Neuronal stem cell (in vitro differentiated cells): Measurements from ENCODE around the gene SETDB1.
A peak's percentile ranks its signal among the peaks of the same experiment; 100 is the strongest.

ENCODE experiments used
- DNase-seq: peaks from one replicate; pipeline ENCODE4 v3.0.0-alpha.2; 2013; ENCODE audit warnings: low spot score
- H2AFZ ChIP-seq: one replicate; pipeline ENCODE4 v1.6.1; 2013; ENCODE audit warnings: mild to moderate bottlenecking, low read length, inconsistent platforms
- H2AK5ac ChIP-seq: 2 replicates; pipeline ENCODE4 v1.6.1; 2013; ENCODE audit warnings: low read depth, mild to moderate bottlenecking, inconsistent platforms, low read length, moderate library complexity, mixed read lengths
- H2BK120ac ChIP-seq: 2 replicates; pipeline ENCODE4 v1.6.1; 2013; ENCODE audit warnings: low read depth, mild to moderate bottlenecking, inconsistent platforms, low read length, moderate library complexity, mixed read lengths
- H2BK12ac ChIP-seq: one replicate; pipeline ENCODE4 v1.6.1; 2013; ENCODE audit warnings: low read length, inconsistent platforms
- H2BK15ac ChIP-seq: 2 replicates; pipeline ENCODE4 v1.6.1; 2013; ENCODE audit warnings: mild to moderate bottlenecking, low read length, inconsistent platforms, mixed read lengths
- H2BK5ac ChIP-seq: one replicate; pipeline ENCODE4 v1.6.1; 2013; ENCODE audit warnings: inconsistent platforms, mild to moderate bottlenecking, low read length, moderate library complexity
- H3K14ac ChIP-seq: one replicate; pipeline ENCODE4 v1.6.1; 2013; ENCODE audit warnings: low read length, inconsistent platforms
- H3K18ac ChIP-seq: 2 replicates; pipeline ENCODE4 v1.6.1; 2013; ENCODE audit warnings: low read length, inconsistent platforms
- H3K23ac ChIP-seq: 2 replicates; pipeline ENCODE4 v1.6.1; 2013; ENCODE audit warnings: low read depth, mild to moderate bottlenecking, mixed read lengths, low read length, inconsistent platforms; ENCODE audit not compliant: poor library complexity
- H3K27ac ChIP-seq: replicated peaks from 3 replicates; pipeline ENCODE4 v1.5.1; 2013; ENCODE audit warnings: low read length, inconsistent platforms
- H3K27me3 ChIP-seq, 3 experiments: 2 replicates each; pipeline ENCODE4 v1.6.1; 2013; ENCODE audit warnings: low read length in 3 of 3, mild to moderate bottlenecking in 2 of 3, inconsistent platforms in 1 of 3, low read depth in 1 of 3, mixed read lengths in 1 of 3, moderate library complexity in 1 of 3; ENCODE audit not compliant: control insufficient read depth in 3 of 3, insufficient read depth in 3 of 3
- H3K36me3 ChIP-seq, 2 donors: replicated peaks in 1 of 2; 2 replicates each; pipeline ENCODE4 v1.6.1; 2013; ENCODE audit warnings: low read length in 2 of 2; ENCODE audit not compliant: control insufficient read depth in 2 of 2, insufficient read depth in 2 of 2
- H3K4ac ChIP-seq: 2 replicates; pipeline ENCODE4 v1.6.1; 2013; ENCODE audit warnings: inconsistent platforms, mild to moderate bottlenecking, low read length, moderate library complexity
- H3K4me1 ChIP-seq, 2 donors: 1 replicate in 1 of 2; 2 replicates in 1 of 2; pipeline ENCODE4 v1.6.1; 2013; ENCODE audit warnings: low read length in 2 of 2, low read depth in 1 of 2; ENCODE audit not compliant: control insufficient read depth in 2 of 2, insufficient read depth in 1 of 2
- H3K4me2 ChIP-seq: one replicate; pipeline ENCODE4 v1.6.1; 2013; ENCODE audit warnings: mild to moderate bottlenecking, low read length, inconsistent platforms; ENCODE audit not compliant: insufficient read depth, poor library complexity, severe bottlenecking
- H3K4me3 ChIP-seq, 2 donors: 2 replicates each; pipeline ENCODE4 v1.5.1; 2013; ENCODE audit warnings: low read length in 2 of 2, mild to moderate bottlenecking in 2 of 2, inconsistent platforms in 1 of 2, moderate library complexity in 1 of 2
- H3K79me1 ChIP-seq: one replicate; pipeline ENCODE4 v1.6.1; 2013; ENCODE audit warnings: low read depth, mild to moderate bottlenecking, inconsistent platforms, low read length, moderate library complexity
- H3K9ac ChIP-seq: one replicate; pipeline ENCODE4 v1.6.1; 2013; ENCODE audit warnings: mild to moderate bottlenecking, low read depth, low read length, inconsistent platforms; ENCODE audit not compliant: poor library complexity
- H3K9me3 ChIP-seq, 2 donors: replicated peaks in 1 of 2; 2 replicates each; pipeline versions ENCODE3 to v1.6.1; 2013; ENCODE audit warnings: low read length in 2 of 2, mild to moderate bottlenecking in 2 of 2, inconsistent platforms in 1 of 2, low read depth in 1 of 2, mixed read lengths in 1 of 2, moderate library complexity in 1 of 2; ENCODE audit not compliant: control insufficient read depth in 2 of 2, insufficient read depth in 1 of 2
- H4K8ac ChIP-seq: one replicate; pipeline ENCODE4 v1.6.1; 2013; ENCODE audit warnings: low read depth, mild to moderate bottlenecking, inconsistent platforms, low read length, moderate library complexity
- H4K91ac ChIP-seq: one replicate; pipeline ENCODE4 v1.6.1; 2013; ENCODE audit warnings: low read length, low read depth, mild to moderate bottlenecking, inconsistent platforms; ENCODE audit not compliant: poor library complexity
- WGBS, 2 donors: extraction: QIAGEN DNeasy Blood & Tissue Kit; methylation state at CpG; one replicate each; pipeline ENCODE4 v1.1.7; 2013; ENCODE audit warnings: missing lambda C conversion rate in 2 of 2, mixed read lengths in 1 of 2; ENCODE audit not compliant: insufficient read length in 2 of 2, insufficient replicate concordance in 1 of 2; ENCODE audit errors: extremely low coverage in 2 of 2; 5-methylcytosine and 5-hydroxymethylcytosine counted together

SETDB1 gene

DNA sequence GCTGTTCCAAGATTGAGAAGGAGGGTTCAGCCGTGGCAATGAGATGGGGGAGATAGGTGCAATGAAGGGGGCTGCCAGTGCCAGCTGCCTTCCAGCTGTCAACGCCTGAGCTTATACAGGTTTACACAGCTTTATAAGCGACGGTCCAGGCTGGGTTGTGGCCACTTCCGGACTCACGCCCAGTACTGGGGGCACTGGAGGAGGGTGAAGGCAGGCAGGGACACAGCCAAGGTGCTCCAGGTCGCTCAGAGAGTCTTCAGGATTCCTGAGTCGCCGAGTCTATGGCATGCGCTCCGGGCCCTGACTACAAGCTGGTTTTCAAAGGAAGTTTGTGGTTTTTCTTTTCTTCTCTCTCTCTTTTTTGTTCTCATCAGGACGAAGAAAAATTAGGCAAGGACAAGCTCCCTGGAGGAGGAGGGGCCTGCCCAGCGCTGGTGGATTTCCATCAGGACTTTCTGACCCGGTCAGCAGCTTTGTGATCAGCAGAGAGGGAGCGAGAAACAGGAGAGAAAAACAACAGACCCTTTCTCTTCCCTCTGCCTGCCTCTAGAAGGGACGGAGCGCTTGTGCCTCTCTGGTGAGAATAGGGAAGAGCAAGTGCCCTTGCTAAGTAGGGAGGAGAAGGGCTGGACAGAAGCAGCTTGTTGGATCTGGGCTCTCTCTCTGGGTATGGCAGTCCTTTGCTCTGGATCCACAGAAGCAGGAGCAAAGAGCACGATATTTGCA is 80.3 kb downstream of the SETDB1 start, which contains the start of gene MINDY1:
TSS of gene MINDY1 (minus strand) at position 576 of the 726 bp plus-strand sequence. CDS start 4,285 bp downstream, outside the sequence.
- H3K79me1 ChIP-seq = no peaks in the 10 kb centered on the region
- H3K4ac ChIP-seq = no peak within 1 kb of the TSS
- H3K4me3 ChIP-seq = peak within 1 kb of the TSS; percentile 63 to 90
- no peak within 1 kb of the TSS for H2BK120ac ChIP-seq
- H3K18ac ChIP-seq = peak within 1 kb of the TSS; percentile 86
- WGBS, 2 donors = no CpG with 5 or more reads among the region's 18 CpGs
- no peak within 1 kb of the TSS for H2AK5ac ChIP-seq
- no peak within 1 kb of the TSS for H4K91ac ChIP-seq
- peaks cover 12 to 16% of the 10 kb centered on the region in 2 donors for H3K4me1 ChIP-seq
- peaks cover 0 to 6% of the 10 kb centered on the region in 2 donors for H3K36me3 ChIP-seq
- no peak within 1 kb of the TSS for H3K23ac ChIP-seq
- no peak within 1 kb of the TSS for H2BK15ac ChIP-seq
- no peak within 1 kb of the TSS for H4K8ac ChIP-seq
- no peak within 1 kb of the TSS for H2BK5ac ChIP-seq
- H3K4me2 ChIP-seq = peak within 1 kb of the TSS; percentile 81
- peak; percentile 75 for DNase-seq
- H2AFZ ChIP-seq = peak within 1 kb of the TSS; percentile 92
- H2BK12ac ChIP-seq = no peak within 1 kb of the TSS
- no peaks in the 10 kb centered on the region for H3K9me3 ChIP-seq
- H3K9ac ChIP-seq = peak within 1 kb of the TSS; percentile 85
- no peak within 1 kb of the TSS for H3K14ac ChIP-seq
- no peaks in the 10 kb centered on the region for H3K27me3 ChIP-seq
- peak within 1 kb of the TSS; percentile 53 for H3K27ac ChIP-seq

DNA sequence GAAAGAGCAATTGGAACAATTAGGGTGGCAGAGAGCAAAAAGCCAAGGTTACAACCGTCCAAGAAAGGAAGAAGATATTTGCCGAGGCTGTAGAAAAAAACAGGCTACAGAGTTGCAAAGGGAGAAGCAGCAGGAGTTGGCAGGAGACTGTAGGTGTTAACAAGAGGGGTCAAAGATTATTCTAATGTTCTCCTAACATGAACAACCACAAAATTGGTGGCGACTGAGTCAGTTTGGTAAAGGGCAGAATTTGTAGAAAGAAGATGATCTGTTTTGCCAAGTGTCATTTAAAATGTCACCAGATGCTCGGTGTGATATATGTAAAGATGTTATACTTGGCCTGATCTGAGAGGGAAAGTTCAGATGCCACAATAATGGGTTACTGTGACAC is 81.7 kb downstream of the SETDB1 start:
- peak overlapping the region; percentile 92 for H2AFZ ChIP-seq
- H4K91ac ChIP-seq = no peak overlapping the region
- H4K8ac ChIP-seq = no peak overlapping the region
- H3K4me3 ChIP-seq = peak overlapping the region in 1 of 2 donors; percentile 90
- no peak overlapping the region for H3K9ac ChIP-seq
- H3K27ac ChIP-seq = no peak overlapping the region
- no peak overlapping the region for H2BK120ac ChIP-seq
- H3K14ac ChIP-seq = no peak overlapping the region
- no peak overlapping the region for H3K18ac ChIP-seq
- DNase-seq = peak; percentile 31
- H3K4me1 ChIP-seq = peaks cover 12 to 16% of the 10 kb centered on the region in 2 donors
- H3K9me3 ChIP-seq = no peaks in the 10 kb centered on the region
- no peak overlapping the region for H3K4me2 ChIP-seq
- no peaks in the 10 kb centered on the region for H3K36me3 ChIP-seq
- H3K79me1 ChIP-seq = no peaks in the 10 kb centered on the region
- WGBS, 2 donors = no CpG with 5 or more reads among the region's 4 CpGs
- no peaks in the 10 kb centered on the region for H3K27me3 ChIP-seq
- H3K23ac ChIP-seq = no peak overlapping the region
- H2BK12ac ChIP-seq = no peak overlapping the region
- no peak overlapping the region for H2AK5ac ChIP-seq
- H3K4ac ChIP-seq = no peak overlapping the region
- H2BK15ac ChIP-seq = no peak overlapping the region
- H2BK5ac ChIP-seq = no peak overlapping the region

DNA sequence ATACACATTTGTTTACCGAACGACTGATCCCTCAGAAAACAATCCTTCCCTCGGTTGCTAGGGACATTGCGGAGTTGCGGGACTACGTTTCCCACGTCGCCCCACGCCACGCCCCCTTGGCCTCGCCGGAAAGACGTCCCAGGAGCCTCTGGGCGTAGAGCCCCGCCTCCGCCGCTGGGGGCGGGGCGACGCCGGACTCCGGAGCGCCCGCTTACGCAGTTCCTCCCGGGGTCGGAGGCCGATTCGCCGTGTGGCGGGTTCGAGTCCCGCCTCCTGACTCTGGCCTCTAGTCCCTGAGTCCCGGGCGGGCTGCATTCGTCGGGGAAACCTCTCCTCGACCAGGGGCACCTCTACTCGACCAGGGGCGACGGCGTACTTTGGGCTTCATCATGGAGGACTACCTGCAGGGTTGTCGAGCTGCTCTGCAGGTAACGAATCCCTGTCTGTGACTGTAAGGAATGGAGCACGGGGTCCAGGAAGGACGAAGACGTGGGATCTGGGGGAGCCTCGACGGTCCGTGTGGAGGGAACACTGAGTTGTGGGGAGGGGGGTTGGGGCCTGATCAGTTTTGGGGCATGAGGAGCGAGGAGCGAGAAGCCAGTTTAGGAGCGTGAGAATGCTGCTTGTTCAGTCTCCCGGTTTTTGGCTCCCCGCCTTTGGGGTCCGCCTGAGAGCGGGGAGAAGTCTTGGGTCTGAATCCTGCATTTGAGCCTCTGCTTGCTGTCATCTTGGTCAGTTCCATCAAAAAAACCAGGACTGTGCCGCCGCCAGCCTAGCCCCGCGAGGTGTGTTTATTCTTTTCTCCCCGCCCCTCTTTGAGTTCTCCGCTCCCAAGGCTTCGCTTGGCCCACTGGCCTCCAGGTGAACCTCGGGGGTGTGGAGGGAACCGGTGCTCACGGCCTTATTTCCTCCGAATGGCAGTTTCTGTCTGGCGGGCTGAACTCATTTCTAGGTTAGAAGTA is 82.4 kb downstream of the SETDB1 start, which contains the start of gene PRUNE1:
TSS of gene PRUNE1 (plus strand) at position 206 of the 962 bp plus-strand sequence. CDS start at position 390, 184 bp downstream.
- Histone ChIP-seq H4K91ac (no peak within 1 kb of the TSS), H3K27me3 (no peaks in the 10 kb centered on the region), H3K9ac (peak within 1 kb of the TSS; percentile 99), H2BK12ac (no peak within 1 kb of the TSS), H3K4me2 (peak within 1 kb of the TSS; percentile 77), H2BK5ac (no peak within 1 kb of the TSS), H3K4me3 (peak within 1 kb of the TSS; percentile 84 to 90), H2BK120ac (peak within 1 kb of the TSS; percentile 21), H3K23ac (peak within 1 kb of the TSS; percentile 5), H3K14ac (peak within 1 kb of the TSS; percentile 89), H2AFZ (peak within 1 kb of the TSS; percentile 92), H4K8ac (no peak within 1 kb of the TSS), H2BK15ac (no peak within 1 kb of the TSS), H3K4me1 (peaks cover 12 to 16% of the 10 kb centered on the region in 2 donors), H3K4ac (peak within 1 kb of the TSS; percentile 28), H3K36me3 (no peaks in the 10 kb centered on the region), H3K79me1 (peaks cover 3% of the 10 kb centered on the region), H2AK5ac (peak within 1 kb of the TSS; percentile 16), H3K9me3 (no peaks in the 10 kb centered on the region), H3K27ac (no peak within 1 kb of the TSS), H3K18ac (peak within 1 kb of the TSS; percentile 49)
- no CpG with 5 or more reads among the region's 69 CpGs for WGBS, 2 donors
- DNase-seq = peak; percentile 92
